Neuronal stem cell (in vitro differentiated cells): ENCODE measurements around the gene C1GALT1.

Experiments
- DNase-seq: peaks from one replicate; pipeline ENCODE4 v3.0.0-alpha.2; 2013; ENCODE audit warnings: low spot score
- H2AFZ ChIP-seq: one replicate; pipeline ENCODE4 v1.6.1; 2013; ENCODE audit warnings: mild to moderate bottlenecking, low read length, inconsistent platforms
- H2AK5ac ChIP-seq: 2 replicates; pipeline ENCODE4 v1.6.1; 2013; ENCODE audit warnings: low read depth, mild to moderate bottlenecking, inconsistent platforms, low read length, moderate library complexity, mixed read lengths
- H2BK120ac ChIP-seq: 2 replicates; pipeline ENCODE4 v1.6.1; 2013; ENCODE audit warnings: low read depth, mild to moderate bottlenecking, inconsistent platforms, low read length, moderate library complexity, mixed read lengths
- H2BK12ac ChIP-seq: one replicate; pipeline ENCODE4 v1.6.1; 2013; ENCODE audit warnings: low read length, inconsistent platforms
- H2BK15ac ChIP-seq: 2 replicates; pipeline ENCODE4 v1.6.1; 2013; ENCODE audit warnings: mild to moderate bottlenecking, low read length, inconsistent platforms, mixed read lengths
- H2BK5ac ChIP-seq: one replicate; pipeline ENCODE4 v1.6.1; 2013; ENCODE audit warnings: inconsistent platforms, mild to moderate bottlenecking, low read length, moderate library complexity
- H3K14ac ChIP-seq: one replicate; pipeline ENCODE4 v1.6.1; 2013; ENCODE audit warnings: low read length, inconsistent platforms
- H3K18ac ChIP-seq: 2 replicates; pipeline ENCODE4 v1.6.1; 2013; ENCODE audit warnings: low read length, inconsistent platforms
- H3K23ac ChIP-seq: 2 replicates; pipeline ENCODE4 v1.6.1; 2013; ENCODE audit warnings: low read depth, mild to moderate bottlenecking, mixed read lengths, low read length, inconsistent platforms; ENCODE audit not compliant: poor library complexity
- H3K27ac ChIP-seq: replicated peaks from 3 replicates; pipeline ENCODE4 v1.5.1; 2013; ENCODE audit warnings: low read length, inconsistent platforms
- H3K27me3 ChIP-seq, 3 experiments: 2 replicates each; pipeline ENCODE4 v1.6.1; 2013; ENCODE audit warnings: low read length in 3 of 3, mild to moderate bottlenecking in 2 of 3, inconsistent platforms in 1 of 3, low read depth in 1 of 3, mixed read lengths in 1 of 3, moderate library complexity in 1 of 3; ENCODE audit not compliant: control insufficient read depth in 3 of 3, insufficient read depth in 3 of 3
- H3K36me3 ChIP-seq, 2 donors: replicated peaks in 1 of 2; 2 replicates each; pipeline ENCODE4 v1.6.1; 2013; ENCODE audit warnings: low read length in 2 of 2; ENCODE audit not compliant: control insufficient read depth in 2 of 2, insufficient read depth in 2 of 2
- H3K4ac ChIP-seq: 2 replicates; pipeline ENCODE4 v1.6.1; 2013; ENCODE audit warnings: inconsistent platforms, mild to moderate bottlenecking, low read length, moderate library complexity
- H3K4me1 ChIP-seq, 2 donors: 1 replicate in 1 of 2; 2 replicates in 1 of 2; pipeline ENCODE4 v1.6.1; 2013; ENCODE audit warnings: low read length in 2 of 2, low read depth in 1 of 2; ENCODE audit not compliant: control insufficient read depth in 2 of 2, insufficient read depth in 1 of 2
- H3K4me2 ChIP-seq: one replicate; pipeline ENCODE4 v1.6.1; 2013; ENCODE audit warnings: mild to moderate bottlenecking, low read length, inconsistent platforms; ENCODE audit not compliant: insufficient read depth, poor library complexity, severe bottlenecking
- H3K4me3 ChIP-seq, 2 donors: 2 replicates each; pipeline ENCODE4 v1.5.1; 2013; ENCODE audit warnings: low read length in 2 of 2, mild to moderate bottlenecking in 2 of 2, inconsistent platforms in 1 of 2, moderate library complexity in 1 of 2
- H3K79me1 ChIP-seq: one replicate; pipeline ENCODE4 v1.6.1; 2013; ENCODE audit warnings: low read depth, mild to moderate bottlenecking, inconsistent platforms, low read length, moderate library complexity
- H3K9ac ChIP-seq: one replicate; pipeline ENCODE4 v1.6.1; 2013; ENCODE audit warnings: mild to moderate bottlenecking, low read depth, low read length, inconsistent platforms; ENCODE audit not compliant: poor library complexity
- H3K9me3 ChIP-seq, 2 donors: replicated peaks in 1 of 2; 2 replicates each; pipeline versions ENCODE3 to v1.6.1; 2013; ENCODE audit warnings: low read length in 2 of 2, mild to moderate bottlenecking in 2 of 2, inconsistent platforms in 1 of 2, low read depth in 1 of 2, mixed read lengths in 1 of 2, moderate library complexity in 1 of 2; ENCODE audit not compliant: control insufficient read depth in 2 of 2, insufficient read depth in 1 of 2
- H4K8ac ChIP-seq: one replicate; pipeline ENCODE4 v1.6.1; 2013; ENCODE audit warnings: low read depth, mild to moderate bottlenecking, inconsistent platforms, low read length, moderate library complexity
- H4K91ac ChIP-seq: one replicate; pipeline ENCODE4 v1.6.1; 2013; ENCODE audit warnings: low read length, low read depth, mild to moderate bottlenecking, inconsistent platforms; ENCODE audit not compliant: poor library complexity
- WGBS, 2 donors: extraction: QIAGEN DNeasy Blood & Tissue Kit; methylation state at CpG; one replicate each; pipeline ENCODE4 v1.1.7; 2013; ENCODE audit warnings: missing lambda C conversion rate in 2 of 2, mixed read lengths in 1 of 2; ENCODE audit not compliant: insufficient read length in 2 of 2, insufficient replicate concordance in 1 of 2; ENCODE audit errors: extremely low coverage in 2 of 2; 5-methylcytosine and 5-hydroxymethylcytosine counted together

C1GALT1 gene

GRCh38 chr7:7228472-7228871 lies 46.1 kb downstream of the C1GALT1 start:
- no peak overlapping the region for H3K9ac ChIP-seq
- no CpG with 5 or more reads among the region's 2 CpGs for WGBS, 2 donors
- DNase-seq = no peak

GRCh38 chr7:7228967-7229366 lies 46.6 kb downstream of the C1GALT1 start:
- Histone ChIP-seq H3K9ac (no peak overlapping the region), H2AFZ (no peak overlapping the region), H3K79me1 (peaks cover 1% of the 10 kb centered on the region), H2BK15ac (no peak overlapping the region), H3K4me3 (no peak overlapping the region), H3K27me3 (no peaks in the 10 kb centered on the region), H2AK5ac (no peak overlapping the region), H4K91ac (no peak overlapping the region), H2BK5ac (no peak overlapping the region), H3K14ac (no peak overlapping the region), H3K9me3 (peaks cover 0 to 8% of the 10 kb centered on the region in 2 donors), H3K4me2 (no peak overlapping the region), H3K36me3 (no peaks in the 10 kb centered on the region), H4K8ac (no peak overlapping the region), H3K4me1 (peaks cover 0 to 2% of the 10 kb centered on the region in 2 donors), H3K4ac (no peak overlapping the region), H2BK120ac (no peak overlapping the region), H2BK12ac (no peak overlapping the region), H3K23ac (no peak overlapping the region), H3K27ac (no peak overlapping the region), H3K18ac (no peak overlapping the region)
- DNase-seq = no peak
- no CpG with 5 or more reads among the region's 1 CpG for WGBS, 2 donors

More at GRCh38 chr7:7228472-7228871, 46.1 kb downstream of the C1GALT1 start:
- Histone ChIP-seq H4K8ac (no peak overlapping the region), H3K36me3 (no peaks in the 10 kb centered on the region), H2AK5ac (no peak overlapping the region), H3K18ac (no peak overlapping the region), H3K27me3 (no peaks in the 10 kb centered on the region), H2BK12ac (no peak overlapping the region), H3K9me3 (peaks cover 0 to 8% of the 10 kb centered on the region in 2 donors), H3K14ac (no peak overlapping the region), H2BK120ac (no peak overlapping the region), H4K91ac (no peak overlapping the region), H2BK5ac (no peak overlapping the region), H3K4me2 (no peak overlapping the region), H3K23ac (no peak overlapping the region), H3K27ac (no peak overlapping the region), H2AFZ (no peak overlapping the region), H3K4me1 (peaks cover 0 to 2% of the 10 kb centered on the region in 2 donors), H3K4me3 (no peak overlapping the region), H2BK15ac (no peak overlapping the region), H3K4ac (no peak overlapping the region), H3K79me1 (peaks cover 1% of the 10 kb centered on the region)

DNA sequence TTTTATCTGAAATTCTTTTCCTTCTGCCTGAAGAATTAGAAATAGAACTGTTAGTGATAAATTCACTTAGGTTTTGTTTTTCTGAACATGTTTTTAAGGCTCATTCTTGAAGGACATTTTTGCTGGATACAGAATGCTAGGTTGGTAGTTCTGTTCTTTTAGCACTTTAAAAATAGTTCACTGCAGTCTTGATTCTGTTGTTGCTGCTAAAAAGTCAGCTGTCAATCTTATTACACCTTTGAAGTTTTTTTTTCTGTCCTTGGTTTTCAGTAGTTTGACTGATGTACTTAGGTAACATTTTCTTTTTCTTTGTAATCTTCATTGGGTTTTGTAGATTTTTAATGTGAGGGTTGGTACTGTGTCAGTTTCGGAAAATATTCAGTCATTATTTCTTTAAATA lies 48.7 kb downstream of the C1GALT1 start:
- Histone ChIP-seq H2BK12ac (no peak overlapping the region), H4K91ac (no peak overlapping the region), H2BK5ac (no peak overlapping the region), H3K14ac (no peak overlapping the region), H3K9me3 (peaks cover 0 to 8% of the 10 kb centered on the region in 2 donors), H2BK120ac (no peak overlapping the region), H3K4ac (no peak overlapping the region), H3K23ac (no peak overlapping the region), H2AK5ac (no peak overlapping the region), H3K9ac (no peak overlapping the region), H4K8ac (no peak overlapping the region), H3K4me3 (no peak overlapping the region), H3K27me3 (no peaks in the 10 kb centered on the region), H3K18ac (no peak overlapping the region), H2AFZ (no peak overlapping the region), H2BK15ac (no peak overlapping the region), H3K79me1 (peaks cover 1% of the 10 kb centered on the region), H3K36me3 (no peaks in the 10 kb centered on the region), H3K27ac (no peak overlapping the region), H3K4me2 (no peak overlapping the region), H3K4me1 (peaks cover 0 to 2% of the 10 kb centered on the region in 2 donors)
- DNase-seq = no peak
- WGBS, 2 donors = no CpG with 5 or more reads among the region's 1 CpG

DNA sequence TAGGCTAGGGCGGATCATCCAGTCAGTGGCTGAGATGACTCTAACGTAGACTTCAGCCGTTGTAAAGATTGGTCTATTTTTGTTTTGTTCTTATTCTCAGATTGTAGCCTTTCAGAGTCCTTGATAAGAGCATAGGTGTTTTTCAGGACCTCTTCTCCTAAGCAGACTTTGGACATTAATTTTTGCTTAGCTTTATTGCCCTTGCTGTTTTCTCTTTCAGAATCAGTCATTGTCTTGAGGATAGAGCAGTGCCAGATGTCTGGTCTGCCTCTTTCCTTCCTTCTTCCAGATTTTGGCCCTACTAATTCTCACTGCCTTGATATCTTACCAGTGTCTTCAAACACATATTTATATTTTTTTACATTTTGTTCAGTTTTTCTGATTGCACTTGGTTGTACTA lies 49.5 kb downstream of the C1GALT1 start:
- H4K8ac ChIP-seq = no peak overlapping the region
- peaks cover 0 to 2% of the 10 kb centered on the region in 2 donors for H3K4me1 ChIP-seq
- H3K18ac ChIP-seq = no peak overlapping the region
- H3K23ac ChIP-seq = no peak overlapping the region
- H3K9ac ChIP-seq = no peak overlapping the region
- no peak overlapping the region for H2BK15ac ChIP-seq
- no peak overlapping the region for H4K91ac ChIP-seq
- H3K79me1 ChIP-seq = peaks cover 1% of the 10 kb centered on the region
- no peak overlapping the region for H3K27ac ChIP-seq
- H3K27me3 ChIP-seq = no peaks in the 10 kb centered on the region
- H3K9me3 ChIP-seq = peaks cover 0 to 8% of the 10 kb centered on the region in 2 donors
- WGBS, 2 donors = no CpG with 5 or more reads among the region's 3 CpGs
- H3K4me3 ChIP-seq = no peak overlapping the region
- H3K14ac ChIP-seq = no peak overlapping the region
- H3K36me3 ChIP-seq = no peaks in the 10 kb centered on the region
- no peak overlapping the region for H2AFZ ChIP-seq
- H3K4ac ChIP-seq = no peak overlapping the region
- no peak overlapping the region for H2BK5ac ChIP-seq
- H2AK5ac ChIP-seq = no peak overlapping the region
- H3K4me2 ChIP-seq = no peak overlapping the region
- H2BK120ac ChIP-seq = no peak overlapping the region
- H2BK12ac ChIP-seq = no peak overlapping the region
- no peak for DNase-seq
